HUES64 (cell line): ENCODE results near the gene CCDC91.
"Not testable (repeated sequence)": the region's sequence is repeated elsewhere in the genome, so short reads cannot be mapped to it uniquely, and the experiment has no call there.

Experiments
- H3K27ac ChIP-seq: 2 replicates; pipeline ENCODE4 v1.7.0; 2013; ENCODE audit warnings: low read depth, low read length, inconsistent platforms
- H3K27me3 ChIP-seq: 2 replicates; pipeline ENCODE4 v1.6.1; 2013; ENCODE audit warnings: mild to moderate bottlenecking, low read length; ENCODE audit not compliant: insufficient read depth
- H3K36me3 ChIP-seq: 2 replicates; pipeline ENCODE4 v1.6.1; 2013; ENCODE audit warnings: mild to moderate bottlenecking, low read length; ENCODE audit not compliant: insufficient read depth
- H3K4me1 ChIP-seq: 2 replicates; pipeline ENCODE4 v1.6.1; 2013; ENCODE audit warnings: mild to moderate bottlenecking, low read length, moderate library complexity; ENCODE audit not compliant: insufficient read depth
- H3K4me3 ChIP-seq: 2 replicates; pipeline ENCODE4 v1.5.1; 2013; ENCODE audit warnings: mild to moderate bottlenecking, low read length, moderate library complexity
- H3K9ac ChIP-seq: 2 replicates; pipeline ENCODE4 v1.6.1; 2013; ENCODE audit warnings: mild to moderate bottlenecking, low read depth, low read length
- H3K9me3 ChIP-seq: 2 replicates; pipeline ENCODE4 v1.6.1; 2013; ENCODE audit warnings: low read depth, low read length; ENCODE audit not compliant: insufficient read depth
- WGBS: fragments of 150-250, 120-280 bp; methylation state at CpG from one replicate; pipeline ENCODE4 v1.1.7; 2013; ENCODE audit warnings: missing lambda C conversion rate; 5-methylcytosine and 5-hydroxymethylcytosine counted together

The CCDC91 gene

DNA sequence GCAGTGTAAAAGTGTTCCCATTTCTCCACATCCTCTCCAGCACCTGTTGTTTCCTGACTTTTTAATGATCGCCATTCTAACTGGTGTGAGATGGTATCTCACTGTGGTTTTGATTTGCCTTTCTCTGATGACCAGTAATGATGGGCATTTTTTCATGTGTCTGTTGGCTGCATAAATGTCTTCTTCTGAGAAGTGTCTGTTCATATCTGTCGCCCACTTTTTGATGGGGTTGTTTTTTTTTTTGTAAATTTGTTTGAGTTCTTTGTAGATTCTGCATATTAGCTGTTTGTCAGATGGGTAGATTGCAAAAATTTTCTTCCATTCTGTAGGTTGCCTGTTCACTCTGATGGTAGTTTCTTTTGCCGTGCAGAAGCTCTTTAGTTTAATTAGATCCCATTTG is 140.0 kb downstream of the CCDC91 start:
- not testable (repeated sequence) for H3K4me1 ChIP-seq, H3K4me3 ChIP-seq, H3K27me3 ChIP-seq, H3K9me3 ChIP-seq, H3K36me3 ChIP-seq, H3K27ac ChIP-seq, H3K9ac ChIP-seq
- WGBS: 95% methylated on average over 2 of the region's 3 CpGs

DNA sequence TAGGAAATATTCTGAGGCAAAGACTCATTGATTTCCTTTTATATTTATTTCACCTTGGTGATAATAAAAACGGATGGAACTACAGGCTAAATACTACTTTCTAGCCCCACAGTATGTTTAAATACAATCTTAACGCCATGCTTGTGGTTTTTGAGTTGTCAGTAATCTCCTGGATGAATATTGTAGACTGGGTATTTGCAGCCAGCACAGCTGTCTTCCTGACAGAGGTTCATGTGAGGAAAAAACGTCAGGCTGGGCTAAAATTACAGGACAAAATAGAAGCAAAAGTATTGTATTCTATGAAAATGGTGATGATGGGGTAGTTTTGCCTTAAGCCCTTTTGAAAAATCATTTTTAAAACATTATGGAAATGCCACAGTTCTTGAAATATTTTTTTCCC is 140.9 kb downstream of the CCDC91 start:
- H3K36me3 ChIP-seq: no peaks in the 10 kb centered on the region
- WGBS: 84% methylated on average over 3 of the region's 3 CpGs
- H3K9me3 ChIP-seq: no peaks in the 10 kb centered on the region
- no peak overlapping the region for H3K9ac ChIP-seq
- H3K27ac ChIP-seq: no peak overlapping the region
- no peaks in the 10 kb centered on the region for H3K27me3 ChIP-seq
- no peaks in the 10 kb centered on the region for H3K4me1 ChIP-seq
- H3K4me3 ChIP-seq: no peak overlapping the region

DNA sequence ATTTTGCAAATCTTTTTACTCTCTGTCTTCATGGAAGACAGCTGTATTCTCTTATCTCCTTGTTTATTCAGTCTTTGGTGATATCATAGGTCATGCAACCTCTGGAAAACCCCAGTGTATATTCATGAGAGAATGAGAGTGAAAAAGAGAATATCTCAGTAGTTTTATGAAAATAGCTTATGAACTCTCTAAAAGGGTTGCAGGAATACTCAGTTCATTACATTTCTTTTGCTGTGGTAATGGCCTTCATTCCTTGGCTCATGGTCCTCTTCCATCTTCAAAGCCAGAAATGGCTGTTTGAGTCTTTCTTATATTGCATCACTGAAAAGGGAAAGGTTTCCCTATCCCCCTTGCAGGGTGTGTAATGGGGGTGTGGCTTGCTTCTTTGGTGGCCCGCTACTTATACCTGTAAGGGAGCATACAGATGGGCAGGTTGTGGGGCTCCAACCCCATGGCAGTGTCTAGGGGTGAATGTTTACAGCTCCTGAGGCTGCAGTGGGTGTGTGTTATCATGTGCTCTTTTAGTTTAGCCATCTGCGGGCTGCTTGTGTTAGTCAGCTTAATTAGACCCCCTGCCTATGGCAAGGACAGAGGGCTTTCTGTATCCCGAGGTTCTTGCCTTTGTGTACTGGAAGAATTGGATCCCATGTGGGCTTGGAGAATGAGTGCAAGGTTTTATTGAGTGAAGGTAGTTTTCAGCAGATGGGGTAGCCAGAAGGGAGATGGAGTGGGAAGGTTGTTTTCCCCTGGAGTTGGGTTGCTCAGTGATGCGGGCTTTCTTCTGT is 150.2 kb downstream of the CCDC91 start:
- no peak overlapping the region for H3K27ac ChIP-seq
- no peak overlapping the region for H3K9ac ChIP-seq
- H3K9me3 ChIP-seq: no peaks in the 10 kb centered on the region
- no peaks in the 10 kb centered on the region for H3K27me3 ChIP-seq
- H3K36me3 ChIP-seq: no peaks in the 10 kb centered on the region
- no peaks in the 10 kb centered on the region for H3K4me1 ChIP-seq
- 87% methylated on average over 4 of the region's 4 CpGs for WGBS
- H3K4me3 ChIP-seq: no peak overlapping the region

DNA sequence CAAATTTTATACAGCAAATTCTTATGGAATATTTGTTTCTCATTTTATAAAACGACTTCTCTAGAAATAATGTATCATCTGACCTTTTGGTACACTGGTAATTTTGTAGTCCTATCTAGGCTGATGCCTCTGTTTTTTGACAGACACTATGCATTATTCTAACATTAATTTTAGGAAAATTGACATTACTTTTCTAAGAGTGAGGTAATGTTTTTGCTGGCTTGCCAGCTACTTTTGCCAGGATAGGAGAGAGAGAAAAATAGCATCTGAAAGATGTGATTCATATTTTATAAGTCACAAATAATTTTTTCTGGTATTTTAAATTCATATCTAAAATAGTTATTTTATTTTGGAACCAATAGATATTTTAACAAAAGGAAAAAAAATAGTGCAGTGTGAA is 153.5 kb downstream of the CCDC91 start:
- Histone ChIP-seq H3K27ac (no peak overlapping the region), H3K9me3 (no peaks in the 10 kb centered on the region), H3K27me3 (no peaks in the 10 kb centered on the region), H3K9ac (no peak overlapping the region), H3K4me3 (no peak overlapping the region), H3K4me1 (no peaks in the 10 kb centered on the region), H3K36me3 (no peaks in the 10 kb centered on the region)
- WGBS: no CpG with 5 or more reads among the region's 1 CpG

DNA sequence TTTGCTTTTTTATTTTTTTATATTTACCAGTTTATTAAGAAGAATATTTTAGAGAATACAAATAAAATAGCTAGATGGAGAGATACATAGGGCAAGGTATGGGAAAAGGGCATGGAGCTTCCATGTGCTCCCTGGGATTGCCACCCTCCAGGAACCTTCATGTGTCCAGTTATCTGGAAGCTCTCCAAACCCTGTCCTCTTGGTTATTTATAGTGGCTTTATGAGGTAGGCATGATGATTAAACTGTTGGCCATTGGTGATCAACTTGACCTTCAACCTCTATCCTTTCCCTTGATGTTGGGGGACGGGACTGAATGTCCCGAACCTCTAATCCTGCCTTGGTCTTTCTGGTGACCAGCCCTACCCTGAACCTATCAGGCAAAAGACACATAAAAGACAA is 156.3 kb downstream of the CCDC91 start:
- no peak overlapping the region for H3K9ac ChIP-seq
- no peaks in the 10 kb centered on the region for H3K4me1 ChIP-seq
- no peaks in the 10 kb centered on the region for H3K9me3 ChIP-seq
- H3K27ac ChIP-seq: no peak overlapping the region
- 96% methylated on average over 2 of the region's 2 CpGs for WGBS
- H3K27me3 ChIP-seq: no peaks in the 10 kb centered on the region
- no peak overlapping the region for H3K4me3 ChIP-seq
- H3K36me3 ChIP-seq: no peaks in the 10 kb centered on the region

- no peaks in the 10 kb centered on the region for H3K4me1 ChIP-seq
- peaks cover 8% of the 10 kb centered on the region; the same call in 1 of the 2 replicates for H3K9me3 ChIP-seq
- no peak overlapping the region for H3K9ac ChIP-seq
- peaks cover 3% of the 10 kb centered on the region; the same call in 1 of the 2 replicates for H3K36me3 ChIP-seq
- no peaks in the 10 kb centered on the region for H3K27me3 ChIP-seq
- no peak overlapping the region for H3K27ac ChIP-seq
- WGBS: 89% methylated on average over 2 of the region's 2 CpGs
- H3K4me3 ChIP-seq: no peak overlapping the region
Observed at GRCh38 chr12:28349196-28349595, 158.9 kb downstream of the CCDC91 start.

GRCh38 chr12:28350502-28350901 is 160.2 kb downstream of the CCDC91 start:
- Histone ChIP-seq H3K36me3 (peaks cover 3% of the 10 kb centered on the region; the same call in 1 of the 2 replicates), H3K4me3 (no peak overlapping the region), H3K27ac (no peak overlapping the region), H3K4me1 (no peaks in the 10 kb centered on the region), H3K9me3 (peaks cover 8% of the 10 kb centered on the region; the same call in 1 of the 2 replicates), H3K27me3 (no peaks in the 10 kb centered on the region), H3K9ac (no peak overlapping the region)
- 97% methylated on average over 1 of the region's 1 CpG for WGBS

DNA sequence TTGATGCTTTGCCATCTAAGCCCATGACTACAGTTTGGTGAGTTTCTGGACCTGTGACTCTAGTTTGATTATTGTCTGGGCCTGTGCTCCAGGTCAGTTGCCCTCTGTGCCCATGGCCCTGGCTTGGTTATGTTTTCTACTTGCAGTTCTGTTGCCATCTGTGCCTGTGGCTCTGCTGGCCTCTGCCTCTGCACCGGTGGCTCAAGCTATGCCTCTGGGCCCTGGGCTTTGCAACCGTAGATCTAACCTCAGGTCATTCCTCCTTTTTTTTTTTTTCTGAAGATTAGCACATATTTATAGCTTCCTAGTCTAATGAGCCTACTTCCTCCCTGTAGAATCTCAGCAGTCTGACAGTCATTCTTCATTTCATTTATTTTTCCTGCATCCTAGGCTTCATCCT is 161.2 kb downstream of the CCDC91 start:
- Histone ChIP-seq H3K27me3 (no peaks in the 10 kb centered on the region), H3K36me3 (peaks cover 3% of the 10 kb centered on the region; the same call in 1 of the 2 replicates), H3K4me3 (no peak overlapping the region), H3K9me3 (peaks cover 8% of the 10 kb centered on the region; the same call in 1 of the 2 replicates), H3K27ac (no peak overlapping the region), H3K4me1 (no peaks in the 10 kb centered on the region), H3K9ac (no peak overlapping the region)
- 96% methylated on average over 2 of the region's 2 CpGs for WGBS

GRCh38 chr12:28355161-28355560 is 164.9 kb downstream of the CCDC91 start:
- H3K9me3 ChIP-seq: peaks cover 8% of the 10 kb centered on the region; the same call in 1 of the 2 replicates
- H3K36me3 ChIP-seq: peaks cover 3% of the 10 kb centered on the region; the same call in 1 of the 2 replicates
- H3K27ac ChIP-seq: no peak overlapping the region
- no peak overlapping the region for H3K9ac ChIP-seq
- no peaks in the 10 kb centered on the region for H3K27me3 ChIP-seq
- H3K4me1 ChIP-seq: no peaks in the 10 kb centered on the region
- H3K4me3 ChIP-seq: no peak overlapping the region

- 86% methylated on average over 2 of the region's 2 CpGs for WGBS
- no peak overlapping the region for H3K9ac ChIP-seq
- H3K27me3 ChIP-seq: no peaks in the 10 kb centered on the region
- no peak overlapping the region for H3K4me3 ChIP-seq
- H3K27ac ChIP-seq: no peak overlapping the region
- H3K9me3 ChIP-seq: no peaks in the 10 kb centered on the region
- no peaks in the 10 kb centered on the region for H3K4me1 ChIP-seq
- H3K36me3 ChIP-seq: no peaks in the 10 kb centered on the region; the same call in 1 of the 2 replicates
Observed at GRCh38 chr12:28360253-28360652, 170.0 kb downstream of the CCDC91 start.

DNA sequence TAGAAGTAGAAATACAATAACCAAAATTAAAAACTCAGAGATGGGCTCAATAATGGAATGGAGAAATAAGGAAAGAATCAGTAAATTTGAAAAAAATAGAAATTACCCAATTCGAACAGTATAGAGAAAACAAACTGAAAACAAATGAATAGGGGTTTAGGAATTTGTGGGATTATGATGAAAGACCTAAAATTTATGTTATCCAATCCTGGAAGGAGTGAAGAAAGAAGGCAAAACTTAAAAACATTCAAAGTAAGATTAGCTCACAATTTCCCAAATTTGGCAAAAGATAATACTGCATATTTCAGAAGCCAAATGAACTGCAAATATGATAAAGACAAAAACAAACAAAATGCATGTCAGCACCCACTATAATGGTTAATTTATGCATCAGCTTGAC is 177.1 kb downstream of the CCDC91 start:
- Histone ChIP-seq H3K36me3 (peaks cover 46% of the 10 kb centered on the region), H3K27me3 (no peaks in the 10 kb centered on the region), H3K4me3 (no peak overlapping the region), H3K4me1 (no peaks in the 10 kb centered on the region), H3K9ac (no peak overlapping the region), H3K9me3 (peaks cover 53% of the 10 kb centered on the region), H3K27ac (no peak overlapping the region)
- WGBS: 100% methylated on average over 1 of the region's 1 CpG
